Activated CD4-positive, alpha-beta T cell treated with anti-CD3 and anti-CD28 coated beads for 48 hours (primary cell): ENCODE results near the gene SGSH.

Experiments
- DNase-seq: peaks from one replicate; pipeline ENCODE4 v3.0.0-alpha.2; 2020

SGSH gene

GRCh38 chr17:80220054-80220735 lies at the start of gene SGSH, which contains the start of gene SLC26A11:
Gene SGSH (minus strand): TSS chr17:80220333. CDS start chr17:80220313, 20 bp downstream.
Gene SLC26A11 (plus strand): TSS chr17:80220427. CDS start chr17:80221561, 1,134 bp downstream.
- DNase-seq, result peak; percentile 83

GRCh38 chr17:80269405-80269807 lies 49.3 kb upstream of the SGSH start:
- no peak for DNase-seq

- DNase-seq, result no peak
Observed at GRCh38 chr17:80268427-80268826, 48.3 kb upstream of the SGSH start.

- DNase-seq, result no peak
Observed at GRCh38 chr17:80267391-80267790, 47.3 kb upstream of the SGSH start.

GRCh38 chr17:80265205-80266068 lies 45.3 kb upstream of the SGSH start:
- peak; percentile 75 for DNase-seq

GRCh38 chr17:80264205-80265075 lies 44.3 kb upstream of the SGSH start:
- DNase-seq, result peak; percentile 70

- peak; percentile 93 for DNase-seq
Observed at GRCh38 chr17:80263253-80264204, 43.4 kb upstream of the SGSH start.

- no peak for DNase-seq
Observed at GRCh38 chr17:80262775-80263244, 42.7 kb upstream of the SGSH start.

- no peak for DNase-seq
Observed at GRCh38 chr17:80262291-80262690, 42.2 kb upstream of the SGSH start.

- no peak for DNase-seq
Observed at GRCh38 chr17:80261895-80262279, 41.8 kb upstream of the SGSH start.

GRCh38 chr17:80261159-80261894 lies 41.2 kb upstream of the SGSH start:
- peak; percentile 72 for DNase-seq

GRCh38 chr17:80260791-80261158 lies 40.6 kb upstream of the SGSH start, which contains the start of gene RNF213:
Gene RNF213 (plus strand): TSS chr17:80260852. CDS start chr17:80263682, 2,830 bp downstream.
- peak; percentile 61 for DNase-seq

GRCh38 chr17:80260069-80260535 lies 40.0 kb upstream of the SGSH start:
- peak; percentile 83 for DNase-seq

GRCh38 chr17:80259457-80260068 lies 39.4 kb upstream of the SGSH start:
- DNase-seq, result peak; percentile 47

- peak; percentile 56 for DNase-seq
Observed at GRCh38 chr17:80258296-80258695, 38.2 kb upstream of the SGSH start.

- DNase-seq, result no peak
Observed at GRCh38 chr17:80257716-80258213, 37.6 kb upstream of the SGSH start.

GRCh38 chr17:80256034-80256350 lies 35.9 kb upstream of the SGSH start:
- no peak for DNase-seq

GRCh38 chr17:80254396-80255251 lies 34.5 kb upstream of the SGSH start:
- DNase-seq, result peak; percentile 79
